IMR-90 (cell line): ENCODE results near the gene ZNF277. TPM values are rescaled to one million over a fixed set of nuclear protein-coding genes. Genes with fewer than 3 reads are reported as not detected.

Experiments
- ATAC-seq: fragments of 200-7000 bp; cut with Tn5 transposase; 2 replicates; pipeline ENCODE4 v1.9.1; 2020; ENCODE audit warnings: low read depth, mild to moderate bottlenecking, moderate library complexity
- BruUV-seq: library from RNA; stranded (reverse); fragments of 400-500 nt; replicated peaks from 2 replicates; lab custom pipeline; 2021; lab: Mats Ljungman, UMichigan
- CTCF ChIA-PET: fragments of 300-600 bp; formaldehyde crosslinking; extraction: SDS; loops from one replicate; lab custom pipeline; 2021; ENCODE audit warnings: antibody characterized with exemption; lab: Yijun Ruan, JAX
- POLR2A ChIA-PET: fragments of 300-600 bp; sonication (Branson Sonifier 250); formaldehyde crosslinking; loops from one replicate; lab custom pipeline; 2022; ENCODE audit warnings: antibody characterized with exemption; ENCODE audit not compliant: unreplicated experiment; lab: Charles Lee
- DNase-seq: peaks from one replicate; pipeline ENCODE4 v3.0.0; 2013
- H2AFZ ChIP-seq: replicated peaks from 2 replicates; pipeline ENCODE3; 2013; ENCODE audit warnings: low read length, mild to moderate bottlenecking; ENCODE audit not compliant: poor library complexity
- H2AK5ac ChIP-seq: 2 replicates; pipeline ENCODE4 v1.6.1; 2013; ENCODE audit warnings: low read depth, low read length, inconsistent platforms
- H2AK9ac ChIP-seq: replicated peaks from 2 replicates; pipeline ENCODE3; 2013; ENCODE audit warnings: mild to moderate bottlenecking, low read depth, low read length, moderate library complexity; ENCODE audit not compliant: poor library complexity
- H2BK120ac ChIP-seq: 2 replicates; pipeline ENCODE4 v1.6.1; 2013; ENCODE audit warnings: low read depth, low read length, inconsistent platforms
- H2BK15ac ChIP-seq: 3 replicates; pipeline ENCODE4 v1.6.1; 2013; ENCODE audit warnings: low read depth, low read length, inconsistent platforms
- H2BK20ac ChIP-seq: 2 replicates; pipeline ENCODE4 v1.6.1; 2013; ENCODE audit warnings: low read depth, mild to moderate bottlenecking, inconsistent platforms, low read length, moderate library complexity
- H2BK5ac ChIP-seq: 2 replicates; pipeline ENCODE4 v1.6.1; 2013; ENCODE audit warnings: mild to moderate bottlenecking, low read depth, low read length, inconsistent platforms; ENCODE audit not compliant: poor library complexity, severe bottlenecking
- H3K14ac ChIP-seq: replicated peaks from 2 replicates; pipeline ENCODE4 v1.6.1; 2013; ENCODE audit warnings: low read depth, low read length, inconsistent platforms
- H3K18ac ChIP-seq: 2 replicates; pipeline ENCODE4 v1.6.1; 2013; ENCODE audit warnings: low read depth, low read length, control low read depth
- H3K23ac ChIP-seq: 2 replicates; pipeline ENCODE4 v1.6.1; 2013; ENCODE audit warnings: low read depth, low read length, inconsistent platforms
- H3K27ac ChIP-seq: 2 replicates; pipeline ENCODE4 v1.5.1; 2013; ENCODE audit warnings: mild to moderate bottlenecking, control low read depth, low read length; ENCODE audit not compliant: insufficient read depth
- H3K27me3 ChIP-seq: 2 replicates; pipeline ENCODE4 v1.6.1; 2013; ENCODE audit warnings: low read length; ENCODE audit not compliant: control insufficient read depth, insufficient read depth
- H3K36me3 ChIP-seq: 2 replicates; pipeline ENCODE4 v1.6.1; 2013; ENCODE audit warnings: low read length, mixed read lengths; ENCODE audit not compliant: control insufficient read depth, insufficient read depth
- H3K4ac ChIP-seq: 2 replicates; pipeline ENCODE4 v1.6.1; 2013; ENCODE audit warnings: low read depth, low read length, inconsistent platforms
- H3K4me1 ChIP-seq: 2 replicates; pipeline ENCODE4 v1.6.1; 2013; ENCODE audit warnings: low read length, mixed read lengths; ENCODE audit not compliant: control insufficient read depth, insufficient read depth
- H3K4me2 ChIP-seq: 2 replicates; pipeline ENCODE4 v1.6.1; 2013; ENCODE audit warnings: low read depth, mild to moderate bottlenecking, control low read depth, low read length, moderate library complexity
- H3K4me3 ChIP-seq: 2 replicates; pipeline ENCODE4 v1.5.1; 2013; ENCODE audit warnings: low read depth, mild to moderate bottlenecking, control low read depth, low read length, moderate library complexity; ENCODE audit not compliant: insufficient read depth
- H3K56ac ChIP-seq: 2 replicates; pipeline ENCODE4 v1.6.1; 2013; ENCODE audit warnings: low read length, inconsistent platforms; ENCODE audit not compliant: insufficient read depth; ENCODE audit errors: extremely low read depth
- H3K79me1 ChIP-seq, 2 experiments: 2 replicates each; pipeline ENCODE4 v1.6.1; 2013; ENCODE audit warnings: low read length in 2 of 2, inconsistent platforms in 1 of 2, low read depth in 1 of 2
- H3K9ac ChIP-seq: 2 replicates; pipeline ENCODE4 v1.6.1; 2013; ENCODE audit warnings: low read depth, low read length, control low read depth
- H3K9me1 ChIP-seq: 2 replicates; pipeline ENCODE4 v1.6.1; 2013; ENCODE audit warnings: low read length, inconsistent platforms; ENCODE audit not compliant: insufficient read depth
- H3K9me3 ChIP-seq: 2 replicates; pipeline ENCODE4 v1.6.1; 2013; ENCODE audit warnings: low read length; ENCODE audit not compliant: control insufficient read depth, insufficient read depth
- H4K20me1 ChIP-seq: 2 replicates; pipeline ENCODE4 v1.6.1; 2013; ENCODE audit warnings: low read length, inconsistent platforms; ENCODE audit not compliant: insufficient read depth
- H4K5ac ChIP-seq: 2 replicates; pipeline ENCODE4 v1.6.1; 2013; ENCODE audit warnings: mild to moderate bottlenecking, low read depth, low read length, control low read depth
- H4K8ac ChIP-seq, 2 experiments: 2 replicates each; pipeline ENCODE4 v1.6.1; 2013; ENCODE audit warnings: low read depth in 2 of 2, low read length in 2 of 2, control low read depth in 1 of 2, inconsistent platforms in 1 of 2
- H4K91ac ChIP-seq: 2 replicates; pipeline ENCODE4 v1.6.1; 2013; ENCODE audit warnings: low read depth, low read length, inconsistent platforms; ENCODE audit not compliant: insufficient read depth
- BHLHE40 ChIP-seq: fragments of 150-350 bp; IDR thresholded peaks from 2 replicates; pipeline ENCODE4 v1.6.1; 2016; ENCODE audit warnings: mild to moderate bottlenecking, low read depth, low read length
- SMC3 ChIP-seq: fragments of 150-350 bp; IDR thresholded peaks from 2 replicates; pipeline ENCODE4 v1.6.1; 2016; ENCODE audit warnings: low read depth, mild to moderate bottlenecking, antibody characterized with exemption, low read length, moderate library complexity
- WGBS, 2 experiments: methylation state at CpG; one replicate each; pipeline versions ENCODE4 v1.1.5 to v1.1.7; 2013; ENCODE audit warnings: missing lambda C conversion rate in 2 of 2; ENCODE audit not compliant: insufficient read length in 1 of 2; ENCODE audit errors: extremely low coverage in 2 of 2; 5-methylcytosine and 5-hydroxymethylcytosine counted together
- dilution Hi-C: fragments of 300-500 bp; cut with HindIII; formaldehyde crosslinking; loops from one replicate; pipeline ENCODE4 v1.14.3; 2018; ENCODE audit warnings: low sequenced_read_pairs; ENCODE audit not compliant: unreplicated experiment
- in situ Hi-C: fragments of 300-500 bp; cut with MboI; formaldehyde crosslinking; loops from 3 replicates; pipeline ENCODE4 v1.14.3; 2019; ENCODE audit warnings: low sequenced_read_pairs, inconsistent platforms, mixed read lengths
- intact Hi-C: fragments of 100-400 bp; cut with micrococcal nuclease; formaldehyde crosslinking; loops from 2 replicates; pipeline ENCODE4 v1.10.0; 2022
- polyA plus RNA-seq, 3 experiments: library from polyadenylated mRNA; depleted of rRNA; stranded (reverse); fragments of >200 nt; gene quantifications; 2 replicates each; pipeline ENCODE4 v1.2.3, GENCODE V29; 2012; ENCODE audit warnings: low replicate concordance in 1 of 3
- total RNA-seq: library from RNA; depleted of rRNA; stranded (reverse); fragments of >200 nt; gene quantifications from 2 replicates; pipeline ENCODE4 v1.2.3, GENCODE V29; 2012

The ZNF277 gene
- total and polyA plus RNA-seq, 2 of the 4 experiments (the other 2 are of a cell fraction), result 7.3 to 21.3 TPM

DNA sequence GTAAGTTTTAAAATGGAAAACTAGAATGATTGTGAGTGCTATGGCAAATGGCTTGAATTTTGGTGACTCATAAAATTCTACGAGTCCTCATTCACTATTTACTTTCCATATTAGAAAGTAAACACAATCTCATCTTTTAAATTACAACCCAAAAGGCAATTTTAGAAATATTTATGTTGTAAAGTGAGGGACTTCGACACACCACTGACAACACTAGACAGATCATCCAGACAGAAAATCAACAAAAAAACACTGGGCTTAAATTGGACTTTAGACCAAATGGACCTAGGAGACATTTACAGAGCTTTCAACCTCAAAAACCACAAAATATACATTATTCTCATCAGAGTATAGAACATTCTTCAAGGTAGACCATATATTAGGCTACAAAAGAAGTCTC, 30.1 kb downstream of the ZNF277 start:
- TF ChIP-seq BHLHE40 (no peak), SMC3 (no peak)

More for the DNA sequence above, 30.1 kb downstream of the ZNF277 start:
- no peak overlapping the region for H2BK5ac ChIP-seq
- DNase-seq (no peak), ATAC-seq (no peak)
- peaks cover 7% of the 10 kb centered on the region; the same call in 1 of the 2 replicates for H4K20me1 ChIP-seq
- no peak overlapping the region for H2AK5ac ChIP-seq
- no peak overlapping the region for H4K5ac ChIP-seq
- no peaks in the 10 kb centered on the region for H3K9me3 ChIP-seq
- H3K4me3 ChIP-seq, result no peak overlapping the region
- no peaks in the 10 kb centered on the region for H3K27me3 ChIP-seq
- no peak overlapping the region for H3K27ac ChIP-seq
- no peak overlapping the region for H3K56ac ChIP-seq
- H4K8ac ChIP-seq, result no peak overlapping the region
- H3K9ac ChIP-seq, result no peak overlapping the region
- H3K4ac ChIP-seq, result no peak overlapping the region
- no peak overlapping the region for H2BK120ac ChIP-seq
- dilution Hi-C loops, result no loop called here
- no peak overlapping the region for H2AK9ac ChIP-seq
- no peak overlapping the region for H2BK15ac ChIP-seq
- H3K23ac ChIP-seq, result no peak overlapping the region
- 0 out of 2 replicates have a peak, but pooled peaks cover 5% of the 10 kb centered on the region for H3K9me1 ChIP-seq
- no peaks in the 10 kb centered on the region for H3K36me3 ChIP-seq
- peaks cover 3% of the 10 kb centered on the region; the same call in 1 of the 2 replicates for H3K4me1 ChIP-seq
- peaks cover 18 to 30% of the 10 kb centered on the region in 2 experiments; a peak in 3 of 4 replicates for H3K79me1 ChIP-seq
- H3K18ac ChIP-seq, result no peak overlapping the region
- H4K91ac ChIP-seq, result no peak overlapping the region
- in situ Hi-C loops, result no loop called here
- no peak overlapping the region for H3K4me2 ChIP-seq
- WGBS, 2 experiments, result no CpG with 5 or more reads among the region's 2 CpGs
- no peak overlapping the region for H2AFZ ChIP-seq
- no peak overlapping the region for H3K14ac ChIP-seq
- BruUV-seq, result no TSS peak
- ChIA-PET CTCF (no interaction called here), POLR2A (no interaction called here)
- intact Hi-C loops, result no loop called here
- H2BK20ac ChIP-seq, result no peak overlapping the region
